HEK293 (cell line): ENCODE data around the gene UNG.

Experiments used
- SETDB1 ChIP-seq: IDR thresholded peaks from one replicate; pipeline ENCODE4 v1.6.1; 2017; ENCODE audit warnings: mild to moderate bottlenecking, low read length, moderate library complexity, mixed read lengths; ENCODE audit not compliant: insufficient read length
- ZNF777 ChIP-seq: fragments of 450-650 bp; formaldehyde crosslinking; IDR thresholded peaks from 2 replicates; pipeline ENCODE4 v1.5.1; 2017; ENCODE audit warnings: missing biosample characterization, missing genetic modification characterization, borderline replicate concordance
- TF ChIP-seq, protein P1 (sequence below): fragments of 450-650 bp; formaldehyde crosslinking; IDR thresholded peaks from 2 replicates; pipeline ENCODE4 v1.5.1; 2016; ENCODE audit warnings: missing biosample characterization, missing genetic modification characterization
- TF ChIP-seq, protein P2 (sequence below): fragments of 450-650 bp; formaldehyde crosslinking; IDR thresholded peaks from 2 replicates; pipeline ENCODE4 v1.5.1; 2016; ENCODE audit warnings: missing biosample characterization, missing genetic modification characterization, low read depth
- TF ChIP-seq, protein P3 (sequence below): fragments of 450-650 bp; IDR thresholded peaks from 2 replicates; pipeline ENCODE4 v1.5.1; 2018; ENCODE audit warnings: missing biosample characterization, mild to moderate bottlenecking, missing genetic modification characterization
- TF ChIP-seq, protein P4 (sequence below): fragments of 450-650 bp; formaldehyde crosslinking; IDR thresholded peaks from 2 replicates; pipeline ENCODE4 v1.5.1; 2016; ENCODE audit warnings: missing biosample characterization, missing genetic modification characterization
- TF ChIP-seq, protein P5 (sequence below): sonication (generic); formaldehyde crosslinking; IDR thresholded peaks from 2 replicates; pipeline ENCODE4 v1.8.1; 2022; ENCODE audit warnings: mild to moderate bottlenecking, moderate library complexity, missing genetic modification reagents

DNA sequence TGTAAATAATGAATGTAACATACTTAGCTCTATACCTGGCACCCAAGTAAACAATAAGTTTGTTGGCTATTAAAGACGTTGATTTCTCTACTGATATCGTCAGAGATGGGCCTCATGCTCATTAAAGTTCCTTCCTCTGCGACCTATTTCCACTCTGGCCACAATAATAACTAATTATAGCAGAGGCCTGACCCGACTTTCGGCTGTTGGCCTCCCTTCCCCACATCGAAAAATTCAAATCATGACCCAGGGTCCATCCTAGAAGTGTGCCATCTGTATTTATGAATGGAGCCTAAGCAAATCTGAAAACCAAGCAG lies 45.3 kb upstream of the UNG start:
- TF ChIP-seq, protein P1, sequence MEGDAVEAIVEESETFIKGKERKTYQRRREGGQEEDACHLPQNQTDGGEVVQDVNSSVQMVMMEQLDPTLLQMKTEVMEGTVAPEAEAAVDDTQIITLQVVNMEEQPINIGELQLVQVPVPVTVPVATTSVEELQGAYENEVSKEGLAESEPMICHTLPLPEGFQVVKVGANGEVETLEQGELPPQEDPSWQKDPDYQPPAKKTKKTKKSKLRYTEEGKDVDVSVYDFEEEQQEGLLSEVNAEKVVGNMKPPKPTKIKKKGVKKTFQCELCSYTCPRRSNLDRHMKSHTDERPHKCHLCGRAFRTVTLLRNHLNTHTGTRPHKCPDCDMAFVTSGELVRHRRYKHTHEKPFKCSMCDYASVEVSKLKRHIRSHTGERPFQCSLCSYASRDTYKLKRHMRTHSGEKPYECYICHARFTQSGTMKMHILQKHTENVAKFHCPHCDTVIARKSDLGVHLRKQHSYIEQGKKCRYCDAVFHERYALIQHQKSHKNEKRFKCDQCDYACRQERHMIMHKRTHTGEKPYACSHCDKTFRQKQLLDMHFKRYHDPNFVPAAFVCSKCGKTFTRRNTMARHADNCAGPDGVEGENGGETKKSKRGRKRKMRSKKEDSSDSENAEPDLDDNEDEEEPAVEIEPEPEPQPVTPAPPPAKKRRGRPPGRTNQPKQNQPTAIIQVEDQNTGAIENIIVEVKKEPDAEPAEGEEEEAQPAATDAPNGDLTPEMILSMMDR: no peak
- TF ChIP-seq, protein P2, sequence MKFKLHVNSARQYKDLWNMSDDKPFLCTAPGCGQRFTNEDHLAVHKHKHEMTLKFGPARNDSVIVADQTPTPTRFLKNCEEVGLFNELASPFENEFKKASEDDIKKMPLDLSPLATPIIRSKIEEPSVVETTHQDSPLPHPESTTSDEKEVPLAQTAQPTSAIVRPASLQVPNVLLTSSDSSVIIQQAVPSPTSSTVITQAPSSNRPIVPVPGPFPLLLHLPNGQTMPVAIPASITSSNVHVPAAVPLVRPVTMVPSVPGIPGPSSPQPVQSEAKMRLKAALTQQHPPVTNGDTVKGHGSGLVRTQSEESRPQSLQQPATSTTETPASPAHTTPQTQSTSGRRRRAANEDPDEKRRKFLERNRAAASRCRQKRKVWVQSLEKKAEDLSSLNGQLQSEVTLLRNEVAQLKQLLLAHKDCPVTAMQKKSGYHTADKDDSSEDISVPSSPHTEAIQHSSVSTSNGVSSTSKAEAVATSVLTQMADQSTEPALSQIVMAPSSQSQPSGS (tag by site-specific recombination): no peak
- TF ChIP-seq ZNF777 (tag by site-specific recombination): no peak
- TF ChIP-seq, protein P3, sequence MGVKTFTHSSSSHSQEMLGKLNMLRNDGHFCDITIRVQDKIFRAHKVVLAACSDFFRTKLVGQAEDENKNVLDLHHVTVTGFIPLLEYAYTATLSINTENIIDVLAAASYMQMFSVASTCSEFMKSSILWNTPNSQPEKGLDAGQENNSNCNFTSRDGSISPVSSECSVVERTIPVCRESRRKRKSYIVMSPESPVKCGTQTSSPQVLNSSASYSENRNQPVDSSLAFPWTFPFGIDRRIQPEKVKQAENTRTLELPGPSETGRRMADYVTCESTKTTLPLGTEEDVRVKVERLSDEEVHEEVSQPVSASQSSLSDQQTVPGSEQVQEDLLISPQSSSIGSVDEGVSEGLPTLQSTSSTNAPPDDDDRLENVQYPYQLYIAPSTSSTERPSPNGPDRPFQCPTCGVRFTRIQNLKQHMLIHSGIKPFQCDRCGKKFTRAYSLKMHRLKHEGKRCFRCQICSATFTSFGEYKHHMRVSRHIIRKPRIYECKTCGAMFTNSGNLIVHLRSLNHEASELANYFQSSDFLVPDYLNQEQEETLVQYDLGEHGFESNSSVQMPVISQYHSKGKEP (tag by site-specific recombination): no peak
- TF ChIP-seq SETDB1: no peak
- TF ChIP-seq, protein P4, sequence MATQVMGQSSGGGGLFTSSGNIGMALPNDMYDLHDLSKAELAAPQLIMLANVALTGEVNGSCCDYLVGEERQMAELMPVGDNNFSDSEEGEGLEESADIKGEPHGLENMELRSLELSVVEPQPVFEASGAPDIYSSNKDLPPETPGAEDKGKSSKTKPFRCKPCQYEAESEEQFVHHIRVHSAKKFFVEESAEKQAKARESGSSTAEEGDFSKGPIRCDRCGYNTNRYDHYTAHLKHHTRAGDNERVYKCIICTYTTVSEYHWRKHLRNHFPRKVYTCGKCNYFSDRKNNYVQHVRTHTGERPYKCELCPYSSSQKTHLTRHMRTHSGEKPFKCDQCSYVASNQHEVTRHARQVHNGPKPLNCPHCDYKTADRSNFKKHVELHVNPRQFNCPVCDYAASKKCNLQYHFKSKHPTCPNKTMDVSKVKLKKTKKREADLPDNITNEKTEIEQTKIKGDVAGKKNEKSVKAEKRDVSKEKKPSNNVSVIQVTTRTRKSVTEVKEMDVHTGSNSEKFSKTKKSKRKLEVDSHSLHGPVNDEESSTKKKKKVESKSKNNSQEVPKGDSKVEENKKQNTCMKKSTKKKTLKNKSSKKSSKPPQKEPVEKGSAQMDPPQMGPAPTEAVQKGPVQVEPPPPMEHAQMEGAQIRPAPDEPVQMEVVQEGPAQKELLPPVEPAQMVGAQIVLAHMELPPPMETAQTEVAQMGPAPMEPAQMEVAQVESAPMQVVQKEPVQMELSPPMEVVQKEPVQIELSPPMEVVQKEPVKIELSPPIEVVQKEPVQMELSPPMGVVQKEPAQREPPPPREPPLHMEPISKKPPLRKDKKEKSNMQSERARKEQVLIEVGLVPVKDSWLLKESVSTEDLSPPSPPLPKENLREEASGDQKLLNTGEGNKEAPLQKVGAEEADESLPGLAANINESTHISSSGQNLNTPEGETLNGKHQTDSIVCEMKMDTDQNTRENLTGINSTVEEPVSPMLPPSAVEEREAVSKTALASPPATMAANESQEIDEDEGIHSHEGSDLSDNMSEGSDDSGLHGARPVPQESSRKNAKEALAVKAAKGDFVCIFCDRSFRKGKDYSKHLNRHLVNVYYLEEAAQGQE: no peak
- TF ChIP-seq, protein P5, sequence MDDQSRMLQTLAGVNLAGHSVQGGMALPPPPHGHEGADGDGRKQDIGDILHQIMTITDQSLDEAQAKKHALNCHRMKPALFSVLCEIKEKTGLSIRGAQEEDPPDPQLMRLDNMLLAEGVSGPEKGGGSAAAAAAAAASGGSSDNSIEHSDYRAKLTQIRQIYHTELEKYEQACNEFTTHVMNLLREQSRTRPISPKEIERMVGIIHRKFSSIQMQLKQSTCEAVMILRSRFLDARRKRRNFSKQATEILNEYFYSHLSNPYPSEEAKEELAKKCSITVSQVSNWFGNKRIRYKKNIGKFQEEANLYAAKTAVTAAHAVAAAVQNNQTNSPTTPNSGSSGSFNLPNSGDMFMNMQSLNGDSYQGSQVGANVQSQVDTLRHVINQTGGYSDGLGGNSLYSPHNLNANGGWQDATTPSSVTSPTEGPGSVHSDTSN: no peak
